Chondrocyte (in vitro differentiated cells): ENCODE results near the gene ATG10. TPM values are rescaled to one million over a fixed set of nuclear protein-coding genes. Genes with fewer than 3 reads are reported as not detected.

Experiments used
- DNase-seq: peaks from one replicate; pipeline ENCODE4 v3.0.0; 2021; ENCODE audit warnings: mixed read lengths, low spot score
- H3K27ac Mint-ChIP-seq: one replicate; pipeline ENCODE4 v1.8.0; 2021; ENCODE audit warnings: mild to moderate bottlenecking, moderate library complexity, mixed read lengths; ENCODE audit not compliant: unreplicated experiment
- H3K27me3 Mint-ChIP-seq: 2 replicates; pipeline ENCODE4 v1.8.0; 2021; ENCODE audit warnings: low read depth, mixed read lengths
- H3K36me3 Mint-ChIP-seq: 2 replicates; pipeline ENCODE4 v1.8.0; 2021; ENCODE audit warnings: low read depth, mixed read lengths
- H3K4me1 Mint-ChIP-seq: 2 replicates; pipeline ENCODE4 v1.8.0; 2021; ENCODE audit warnings: low read depth, mild to moderate bottlenecking, mixed read lengths
- H3K4me3 Mint-ChIP-seq: one replicate; pipeline ENCODE4 v1.8.0; 2021; ENCODE audit warnings: mild to moderate bottlenecking, moderate library complexity, mixed read lengths; ENCODE audit not compliant: unreplicated experiment
- H3K9me3 Mint-ChIP-seq: 2 replicates; pipeline ENCODE4 v1.8.0; 2021; ENCODE audit warnings: low read depth, mixed read lengths
- CTCF ChIP-seq: fragments of 200-600 bp; sonication (generic); IDR thresholded peaks from 2 replicates; pipeline ENCODE4 v1.5.0; 2021; ENCODE audit warnings: antibody characterized with exemption, mild to moderate bottlenecking, moderate library complexity
- total RNA-seq: library from RNA; stranded (reverse); gene quantifications from 3 replicates; pipeline ENCODE4 v1.2.1, GENCODE V29; 2021

The ATG10 gene
- total RNA-seq, 1 donor from 2014 or later = 6.4 TPM

- no peaks in the 10 kb centered on the region for H3K4me1 Mint-ChIP-seq
- DNase-seq = no peak
- no peaks in the 10 kb centered on the region for H3K36me3 Mint-ChIP-seq
- no peaks in the 10 kb centered on the region for H3K27me3 Mint-ChIP-seq
- no peak for TF ChIP-seq CTCF
- H3K9me3 Mint-ChIP-seq = peaks cover 3% of the 10 kb centered on the region
- H3K4me3 Mint-ChIP-seq = no peak overlapping the region
- H3K27ac Mint-ChIP-seq = no peak overlapping the region
Measured at GRCh38 chr5:82297711-82298110, 325.9 kb downstream of the ATG10 start.

GRCh38 chr5:82298668-82299067, 326.8 kb downstream of the ATG10 start:
- H3K4me3 Mint-ChIP-seq = no peak overlapping the region
- DNase-seq = no peak
- H3K27ac Mint-ChIP-seq = no peak overlapping the region
- no peaks in the 10 kb centered on the region for H3K4me1 Mint-ChIP-seq
- peaks cover 3% of the 10 kb centered on the region for H3K9me3 Mint-ChIP-seq
- H3K36me3 Mint-ChIP-seq = no peaks in the 10 kb centered on the region
- no peaks in the 10 kb centered on the region for H3K27me3 Mint-ChIP-seq
- no peak for TF ChIP-seq CTCF

- TF ChIP-seq CTCF = no peak
- H3K27me3 Mint-ChIP-seq = no peaks in the 10 kb centered on the region
- no peak for DNase-seq
- H3K9me3 Mint-ChIP-seq = peaks cover 3% of the 10 kb centered on the region
- H3K36me3 Mint-ChIP-seq = peaks cover 2% of the 10 kb centered on the region
- no peaks in the 10 kb centered on the region for H3K4me1 Mint-ChIP-seq
- H3K4me3 Mint-ChIP-seq = no peak overlapping the region
- no peak overlapping the region for H3K27ac Mint-ChIP-seq
Measured at GRCh38 chr5:82301190-82301589, 329.4 kb downstream of the ATG10 start.

Other genes starting within 250 kb of the ATG10 start
- 47.9 to 61.4 TPM (median 52.0 TPM) in 3 replicates for gene SSBP2, start 220.9 kb upstream of the ATG10 start, total RNA-seq